Stimulated activated CD4-positive, alpha-beta T cell treated with anti-CD3 and anti-CD28 coated beads, TNF-alpha, amount 100 ng/mL, for 4 hours (primary cell): ENCODE data around the gene DOCK8.

Experiments used
- DNase-seq, 3 experiments: peaks; one replicate each; pipeline ENCODE4 v3.0.0-alpha.2; 2020; ENCODE audit warnings: low read depth in 3 of 3

The DOCK8 gene

GRCh38 chr9:495739-496138 lies 281.1 kb downstream of the DOCK8 start:
- no peak for DNase-seq

- no peak for DNase-seq
These were observed 288.7 kb downstream of the DOCK8 start for GRCh38 chr9:503326-503725.

DNA sequence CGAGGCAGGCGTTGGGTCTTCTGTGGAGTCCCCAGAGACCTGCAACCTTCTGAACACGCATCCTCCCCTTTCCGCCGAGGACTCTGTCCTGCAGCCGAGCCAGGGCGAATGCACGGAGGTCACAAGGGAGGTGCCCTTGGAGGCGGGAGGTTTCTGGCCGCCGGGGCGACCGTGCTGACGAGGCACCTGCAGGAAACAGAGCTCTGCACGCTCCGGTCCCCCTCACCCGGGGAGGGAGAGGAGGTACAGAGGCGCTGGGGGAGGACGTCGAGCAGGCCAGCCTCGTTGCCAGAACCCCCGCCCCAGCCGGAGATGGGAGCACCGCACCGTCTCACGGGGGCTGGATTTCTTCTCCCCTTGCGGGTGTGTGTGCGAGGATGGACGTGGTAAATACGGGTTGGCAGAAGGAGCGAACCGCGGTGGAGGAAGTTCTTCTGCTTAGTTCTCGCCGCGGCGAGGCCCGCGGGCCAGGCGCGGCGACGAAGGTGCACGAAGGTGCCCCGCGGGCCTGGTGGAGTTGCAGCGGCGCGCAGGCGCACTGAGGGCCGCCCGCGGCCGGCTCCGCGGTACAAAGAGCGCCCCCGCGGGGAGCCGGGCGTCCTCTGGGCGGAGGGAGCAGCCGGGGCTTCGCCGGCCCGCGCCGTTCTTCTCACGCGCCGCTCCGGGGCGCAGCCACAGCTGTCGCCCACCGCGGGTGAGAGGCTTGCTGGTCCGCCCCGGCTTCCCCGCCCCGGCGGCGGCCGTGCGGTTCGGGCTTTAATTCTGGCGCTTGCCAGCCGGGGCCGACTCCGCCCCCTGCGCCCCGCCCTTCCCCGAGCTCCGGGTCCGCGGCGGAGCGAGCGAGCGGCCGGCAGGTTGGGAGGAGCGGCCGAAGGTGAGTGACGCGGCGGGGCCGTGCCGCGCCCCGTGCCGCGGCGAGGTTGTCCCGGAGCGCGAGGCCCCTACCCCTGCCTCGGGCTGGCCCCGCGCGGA lies 289.5 kb downstream of the DOCK8 start, which contains the start of gene KANK1:
Gene KANK1 (plus strand): TSS at position 815 of the 972 bp plus-strand sequence.
- DNase-seq, result peak; percentile 58 to 61 (median 60)

GRCh38 chr9:504921-505740 lies 290.5 kb downstream of the DOCK8 start:
- DNase-seq, result no peak

DNA sequence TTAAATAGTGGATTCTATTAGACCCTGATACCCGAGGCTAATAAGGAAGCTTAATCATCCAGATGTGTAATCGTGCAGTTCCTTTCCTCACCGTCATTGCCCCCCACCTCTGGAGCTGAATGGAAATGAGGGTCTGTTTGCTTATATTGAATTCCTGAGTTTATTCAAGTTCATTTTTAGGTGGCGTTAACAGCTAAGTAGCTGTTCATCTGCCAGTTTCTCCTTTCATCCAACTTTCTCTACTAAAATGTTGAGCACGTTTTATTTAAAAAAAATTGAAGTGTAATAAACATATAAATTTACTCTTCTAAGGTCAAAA lies 291.0 kb downstream of the DOCK8 start:
- no peak for DNase-seq

DNA sequence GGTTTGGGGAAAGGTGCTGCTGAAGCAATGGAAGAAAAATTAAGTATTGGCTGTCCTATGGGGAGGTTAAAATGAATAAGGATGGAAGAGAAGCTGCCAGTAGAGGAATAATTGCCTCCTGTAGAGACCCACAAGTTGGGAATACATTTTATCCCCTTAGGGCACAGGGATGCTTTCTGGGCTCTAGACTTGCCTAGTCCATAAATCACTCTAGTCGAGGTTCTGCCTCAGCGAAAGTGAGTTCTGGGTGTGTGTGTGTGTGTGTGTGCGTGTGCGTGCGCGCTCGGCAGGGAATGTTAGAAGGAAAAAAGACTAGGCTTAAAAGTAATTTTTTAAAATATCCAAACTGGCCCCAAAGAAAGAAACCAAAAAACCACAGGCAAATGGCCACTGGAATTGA lies 291.6 kb downstream of the DOCK8 start:
- no peak for DNase-seq

- no peak for DNase-seq
These were observed 297.2 kb downstream of the DOCK8 start for GRCh38 chr9:511861-512260.

- DNase-seq, result no peak
These were observed 298.0 kb downstream of the DOCK8 start for GRCh38 chr9:512555-513272.
